HCT116 (cell line): ENCODE data around the gene DCTD.

Experiments
- EZH2 ChIP-seq: fragments of 200-600 bp; sonication (generic); IDR thresholded peaks from 2 replicates; pipeline ENCODE4 v1.6.1; 2017; ENCODE audit warnings: antibody characterized with exemption, mixed run types
- SRF ChIP-seq: IDR thresholded peaks from 2 replicates; pipeline ENCODE4 v1.6.1; 2012; ENCODE audit warnings: low read depth
- YY1 ChIP-seq: IDR thresholded peaks from 2 replicates; pipeline ENCODE4 v1.6.1; 2011; ENCODE audit warnings: low read length, low read depth, moderate library complexity, mild to moderate bottlenecking; ENCODE audit not compliant: insufficient replicate concordance; ENCODE audit errors: extremely low read depth
- TF ChIP-seq, protein P1 (sequence below), 3 experiments: fragments of 200-600 bp in 1 of 3; sonication (generic) in 1 of 3; IDR thresholded peaks in 2 of 3; conservative IDR thresholded peaks in 1 of 3; 2 replicates each; pipeline ENCODE4 v1.5.1; 2012 to 2017; ENCODE audit warnings: low read depth in 2 of 3, low read length in 2 of 3, antibody characterized with exemption in 1 of 3, borderline replicate concordance in 1 of 3, control low read depth in 1 of 3, mild to moderate bottlenecking in 1 of 3, mixed read lengths in 1 of 3, mixed run types in 1 of 3, moderate library complexity in 1 of 3; ENCODE audit not compliant: insufficient read depth in 1 of 3

DNA sequence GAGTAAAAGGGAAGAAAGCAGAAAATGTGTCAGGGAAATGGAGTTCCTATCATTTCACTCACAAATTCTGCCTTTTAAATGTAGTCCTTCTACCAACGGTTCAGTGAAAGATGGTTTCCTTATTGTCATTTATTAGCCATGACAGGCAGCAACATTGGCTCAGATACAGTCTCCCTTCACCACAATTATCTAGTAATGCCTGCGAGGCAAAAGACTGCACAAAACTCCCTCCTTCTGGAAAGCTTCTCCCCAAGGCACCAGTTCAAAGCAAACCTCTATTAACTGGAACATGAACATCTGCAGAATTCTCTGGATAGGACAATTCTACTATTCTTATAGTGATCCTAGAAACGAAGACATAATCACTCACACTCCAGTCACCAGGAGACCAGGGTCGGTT, 28.3 kb downstream of the DCTD start:
- TF ChIP-seq, protein P1, sequence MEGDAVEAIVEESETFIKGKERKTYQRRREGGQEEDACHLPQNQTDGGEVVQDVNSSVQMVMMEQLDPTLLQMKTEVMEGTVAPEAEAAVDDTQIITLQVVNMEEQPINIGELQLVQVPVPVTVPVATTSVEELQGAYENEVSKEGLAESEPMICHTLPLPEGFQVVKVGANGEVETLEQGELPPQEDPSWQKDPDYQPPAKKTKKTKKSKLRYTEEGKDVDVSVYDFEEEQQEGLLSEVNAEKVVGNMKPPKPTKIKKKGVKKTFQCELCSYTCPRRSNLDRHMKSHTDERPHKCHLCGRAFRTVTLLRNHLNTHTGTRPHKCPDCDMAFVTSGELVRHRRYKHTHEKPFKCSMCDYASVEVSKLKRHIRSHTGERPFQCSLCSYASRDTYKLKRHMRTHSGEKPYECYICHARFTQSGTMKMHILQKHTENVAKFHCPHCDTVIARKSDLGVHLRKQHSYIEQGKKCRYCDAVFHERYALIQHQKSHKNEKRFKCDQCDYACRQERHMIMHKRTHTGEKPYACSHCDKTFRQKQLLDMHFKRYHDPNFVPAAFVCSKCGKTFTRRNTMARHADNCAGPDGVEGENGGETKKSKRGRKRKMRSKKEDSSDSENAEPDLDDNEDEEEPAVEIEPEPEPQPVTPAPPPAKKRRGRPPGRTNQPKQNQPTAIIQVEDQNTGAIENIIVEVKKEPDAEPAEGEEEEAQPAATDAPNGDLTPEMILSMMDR (IDR thresholded peaks at IDR 0.05 in 2 of 3, conservative IDR thresholded peaks at IDR 0.05 in 1 of 3; ENCODE audit: borderline replicate concordance in 1 of 3, insufficient read depth in 1 of 3, low read depth in 2 of 3, low read length in 2 of 3): no peak
- no peak for TF ChIP-seq SRF
- TF ChIP-seq YY1: no peak
- no peak for TF ChIP-seq EZH2
